ENCODE results near the gene CCDC40.
A peak's percentile ranks its signal among the peaks of the same experiment; 100 is the strongest.

CCDC40 gene

DNA sequence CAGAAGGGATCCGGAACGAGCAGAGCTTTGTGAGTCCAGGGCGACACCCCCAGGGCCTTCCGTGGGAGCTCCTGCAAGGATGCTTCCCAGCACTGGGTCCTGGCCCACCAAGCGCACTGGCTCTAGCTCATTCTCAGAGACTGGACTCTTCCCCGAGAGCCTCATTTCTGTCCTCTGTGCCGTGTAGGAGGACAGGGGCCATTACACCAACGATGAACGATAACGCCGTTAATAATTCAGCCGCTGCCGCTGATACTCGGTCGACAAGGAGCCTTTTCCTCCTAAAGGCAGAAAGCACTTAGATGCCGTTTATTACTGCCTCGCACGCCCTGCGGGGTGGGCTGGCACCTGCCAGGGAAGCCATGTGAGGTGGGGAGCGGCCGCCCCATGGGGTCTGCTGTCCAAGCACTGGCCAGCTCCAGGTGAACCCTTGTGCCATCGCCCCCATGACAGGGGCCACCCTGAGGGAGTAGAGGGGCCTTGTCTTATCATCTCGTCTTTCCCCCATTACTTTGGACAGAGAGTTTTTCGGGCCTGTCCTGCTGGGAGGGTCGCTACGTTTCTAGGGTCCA, 34.3 kb upstream of the CCDC40 start:
- H3K36me3 ChIP-seq (replicated peaks in 1 of 2; ENCODE audit: control insufficient read depth in 2 of 2, insufficient read depth in 2 of 2, low read length in 2 of 2) = peaks cover 12 to 70% of the 10 kb centered on the region in 2 donors
- no peak overlapping the region for H3K4me2 ChIP-seq (ENCODE audit: insufficient read depth, low read length, poor library complexity, severe bottlenecking)
- H2BK15ac ChIP-seq (ENCODE audit: low read length) = no peak overlapping the region
- H2AFZ ChIP-seq (ENCODE audit: low read length) = no peak overlapping the region
- H3K4ac ChIP-seq (ENCODE audit: low read length) = no peak overlapping the region
- H4K91ac ChIP-seq (ENCODE audit: low read depth, low read length, poor library complexity) = no peak overlapping the region
- no peak overlapping the region for H3K23ac ChIP-seq (ENCODE audit: low read depth, low read length, poor library complexity)
- H2BK12ac ChIP-seq (ENCODE audit: low read length) = no peak overlapping the region
- WGBS, 2 donors (ENCODE audit: extremely low coverage in 2 of 2, insufficient read length in 2 of 2, insufficient replicate concordance in 1 of 2) = no CpG with 5 or more reads among the region's 26 CpGs
- H3K14ac ChIP-seq (ENCODE audit: low read length) = no peak overlapping the region
- peak overlapping the region; percentile 1 for H3K9ac ChIP-seq (ENCODE audit: low read depth, low read length, poor library complexity)
- H3K27ac ChIP-seq (replicated peaks; ENCODE audit: low read length) = no peak overlapping the region
- no peak overlapping the region for H3K18ac ChIP-seq (ENCODE audit: low read length)
- no peak overlapping the region for H3K4me3 ChIP-seq (ENCODE audit: low read length in 2 of 2)
- peak overlapping the region; percentile 58 for H2BK5ac ChIP-seq (ENCODE audit: low read length)
- H2AK5ac ChIP-seq (ENCODE audit: low read depth, low read length) = no peak overlapping the region
- H3K9me3 ChIP-seq (replicated peaks in 1 of 2; ENCODE audit: control insufficient read depth in 2 of 2, insufficient read depth in 1 of 2, low read depth in 1 of 2, low read length in 2 of 2) = peaks cover 0 to 11% of the 10 kb centered on the region in 2 donors
- no peak overlapping the region for H4K8ac ChIP-seq (ENCODE audit: low read depth, low read length)
- no peak for DNase-seq (ENCODE audit: low spot score)
- H3K27me3 ChIP-seq (ENCODE audit: control insufficient read depth in 3 of 3, insufficient read depth in 3 of 3, low read depth in 1 of 3, low read length in 3 of 3) = no peaks in the 10 kb centered on the region
- H2BK120ac ChIP-seq (ENCODE audit: low read depth, low read length) = no peak overlapping the region
- H3K4me1 ChIP-seq (ENCODE audit: control insufficient read depth in 2 of 2, insufficient read depth in 1 of 2, low read depth in 1 of 2, low read length in 2 of 2) = no peaks in the 10 kb centered on the region
- H3K79me1 ChIP-seq (ENCODE audit: low read depth, low read length) = peaks cover 3% of the 10 kb centered on the region

DNA sequence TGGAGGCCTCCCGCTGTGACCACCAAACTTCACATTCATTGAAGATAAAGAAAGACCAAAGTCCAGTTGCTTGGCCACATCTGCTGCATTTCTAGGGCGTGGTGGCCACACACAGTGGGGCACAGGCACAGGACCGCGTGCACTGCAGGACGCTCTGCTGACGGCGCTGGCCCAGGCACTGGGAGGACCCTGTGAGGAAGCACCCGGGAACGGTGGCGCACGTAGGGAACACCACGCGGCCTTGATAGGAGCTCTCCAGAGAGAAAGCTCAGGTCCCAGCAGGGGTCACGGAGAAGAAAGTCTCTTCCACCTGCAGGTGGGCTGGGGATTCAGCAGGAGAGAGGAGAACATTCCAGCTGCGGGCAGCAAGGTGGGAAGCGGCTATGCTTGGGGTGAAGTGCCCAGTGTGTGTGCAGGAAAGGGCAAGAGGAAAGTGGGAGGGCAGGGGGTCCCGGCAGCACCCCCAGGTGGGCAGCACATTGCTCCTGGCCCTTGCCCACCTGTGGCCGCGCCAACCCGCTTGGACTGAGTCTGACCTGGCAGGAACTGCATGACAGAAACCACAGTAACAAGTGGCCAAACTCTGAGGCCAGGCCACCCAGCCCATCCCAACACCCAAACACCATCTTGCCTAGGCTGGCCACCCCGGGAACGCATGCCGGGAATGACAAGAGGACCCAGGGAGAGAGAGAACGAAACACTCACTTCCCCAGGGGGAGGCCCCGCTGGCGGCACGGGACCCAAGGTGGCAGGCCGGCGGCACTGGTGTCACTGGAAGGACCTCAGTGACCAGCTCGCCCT, 33.6 kb upstream of the CCDC40 start:
- Histone ChIP-seq H2BK5ac (ENCODE audit: low read length) (peak overlapping the region; percentile 58), H3K23ac (ENCODE audit: low read depth, low read length, poor library complexity) (no peak overlapping the region), H3K4me1 (ENCODE audit: control insufficient read depth in 2 of 2, insufficient read depth in 1 of 2, low read depth in 1 of 2, low read length in 2 of 2) (no peaks in the 10 kb centered on the region), H4K8ac (ENCODE audit: low read depth, low read length) (no peak overlapping the region), H3K4me3 (ENCODE audit: low read length in 2 of 2) (no peak overlapping the region), H2AK5ac (ENCODE audit: low read depth, low read length) (peak overlapping the region; percentile 36), H3K27me3 (ENCODE audit: control insufficient read depth in 3 of 3, insufficient read depth in 3 of 3, low read depth in 1 of 3, low read length in 3 of 3) (no peaks in the 10 kb centered on the region), H3K9me3 (replicated peaks in 1 of 2; ENCODE audit: control insufficient read depth in 2 of 2, insufficient read depth in 1 of 2, low read depth in 1 of 2, low read length in 2 of 2) (peaks cover 0 to 11% of the 10 kb centered on the region in 2 donors), H2BK12ac (ENCODE audit: low read length) (peak overlapping the region; percentile 86), H3K4ac (ENCODE audit: low read length) (no peak overlapping the region), H2AFZ (ENCODE audit: low read length) (no peak overlapping the region), H3K14ac (ENCODE audit: low read length) (peak overlapping the region; percentile 64), H3K36me3 (replicated peaks in 1 of 2; ENCODE audit: control insufficient read depth in 2 of 2, insufficient read depth in 2 of 2, low read length in 2 of 2) (peaks cover 12 to 77% of the 10 kb centered on the region in 2 donors), H3K79me1 (ENCODE audit: low read depth, low read length) (peaks cover 3% of the 10 kb centered on the region), H3K4me2 (ENCODE audit: insufficient read depth, low read length, poor library complexity, severe bottlenecking) (no peak overlapping the region), H2BK15ac (ENCODE audit: low read length) (no peak overlapping the region), H3K18ac (ENCODE audit: low read length) (no peak overlapping the region), H2BK120ac (ENCODE audit: low read depth, low read length) (no peak overlapping the region), H3K9ac (ENCODE audit: low read depth, low read length, poor library complexity) (no peak overlapping the region), H4K91ac (ENCODE audit: low read depth, low read length, poor library complexity) (no peak overlapping the region), H3K27ac (replicated peaks; ENCODE audit: low read length) (no peak overlapping the region)
- no peak for DNase-seq (ENCODE audit: low spot score)
- WGBS, 2 donors (ENCODE audit: extremely low coverage in 2 of 2, insufficient read length in 2 of 2, insufficient replicate concordance in 1 of 2) = no CpG with 5 or more reads among the region's 30 CpGs

GRCh38 chr17:80003969-80004368, 32.5 kb upstream of the CCDC40 start:
- Histone ChIP-seq H3K4me2 (ENCODE audit: insufficient read depth, low read length, poor library complexity, severe bottlenecking) (no peak overlapping the region), H2BK5ac (ENCODE audit: low read length) (no peak overlapping the region), H3K9me3 (replicated peaks in 1 of 2; ENCODE audit: control insufficient read depth in 2 of 2, insufficient read depth in 1 of 2, low read depth in 1 of 2, low read length in 2 of 2) (peaks cover 0 to 11% of the 10 kb centered on the region in 2 donors), H3K4me1 (ENCODE audit: control insufficient read depth in 2 of 2, insufficient read depth in 1 of 2, low read depth in 1 of 2, low read length in 2 of 2) (no peaks in the 10 kb centered on the region), H3K9ac (ENCODE audit: low read depth, low read length, poor library complexity) (no peak overlapping the region), H3K27ac (replicated peaks; ENCODE audit: low read length) (no peak overlapping the region), H4K91ac (ENCODE audit: low read depth, low read length, poor library complexity) (no peak overlapping the region), H3K23ac (ENCODE audit: low read depth, low read length, poor library complexity) (no peak overlapping the region), H3K4ac (ENCODE audit: low read length) (no peak overlapping the region), H3K27me3 (ENCODE audit: control insufficient read depth in 3 of 3, insufficient read depth in 3 of 3, low read depth in 1 of 3, low read length in 3 of 3) (no peaks in the 10 kb centered on the region), H3K79me1 (ENCODE audit: low read depth, low read length) (peaks cover 3% of the 10 kb centered on the region), H2BK15ac (ENCODE audit: low read length) (no peak overlapping the region), H2BK12ac (ENCODE audit: low read length) (no peak overlapping the region), H2AFZ (ENCODE audit: low read length) (no peak overlapping the region), H3K14ac (ENCODE audit: low read length) (no peak overlapping the region), H3K18ac (ENCODE audit: low read length) (no peak overlapping the region), H4K8ac (ENCODE audit: low read depth, low read length) (no peak overlapping the region), H2BK120ac (ENCODE audit: low read depth, low read length) (no peak overlapping the region), H3K4me3 (ENCODE audit: low read length in 2 of 2) (no peak overlapping the region), H2AK5ac (ENCODE audit: low read depth, low read length) (no peak overlapping the region), H3K36me3 (replicated peaks in 1 of 2; ENCODE audit: control insufficient read depth in 2 of 2, insufficient read depth in 2 of 2, low read length in 2 of 2) (peaks cover 10 to 82% of the 10 kb centered on the region in 2 donors)
- WGBS, 2 donors (ENCODE audit: extremely low coverage in 2 of 2, insufficient read length in 2 of 2, insufficient replicate concordance in 1 of 2) = 100% methylated on average over 2 of the region's 15 CpGs; no CpG with 5 or more reads in 1 of the 2 donors
- no peak for DNase-seq (ENCODE audit: low spot score)

Measured in neuronal stem cell (in vitro differentiated cells).